ENCODE data around the gene NEUROD2. TPM values are rescaled to one million over a fixed set of nuclear protein-coding genes. Genes with fewer than 3 reads are reported as not detected.

The NEUROD2 gene
- total and polyA plus RNA-seq, 7 experiments from 2014 or later: not detected

GRCh38 chr17:39608142-39608981 lies 642 bp upstream of the NEUROD2 start:
- intact Hi-C loops (cut with micrococcal nuclease): no loop called here
- ATAC-seq (no peak), DNase-seq (no peak)
- Histone ChIP-seq H3K36me3 (ENCODE audit: control insufficient read depth in 2 of 3, insufficient read depth in 3 of 3, low read length in 3 of 3) (no peaks in the 10 kb centered on the region), H3K27ac (ENCODE audit: low read depth, low read length) (no peak overlapping the region), H3K9me3 (ENCODE audit: control insufficient read depth in 2 of 3, low read length in 3 of 3) (no peaks in the 10 kb centered on the region), H3K4me3 (ENCODE audit: low read length) (no peak overlapping the region), H3K27me3 (ENCODE audit: control insufficient read depth in 2 of 2, insufficient read depth in 2 of 2, low read length in 2 of 2) (peaks cover 5 to 24% of the 10 kb centered on the region in 2 donors), H3K4me1 (ENCODE audit: control insufficient read depth in 2 of 2, insufficient read depth in 2 of 2, low read length in 2 of 2) (peaks cover 14 to 37% of the 10 kb centered on the region in 2 donors)
- Mint-ChIP-seq H3K4me3 (peak overlapping the region in 1 of 10 donors; percentile 71), H3K36me3 (no peaks in the 10 kb centered on the region), H3K9me3 (peaks cover 0 to 2% (median 0%) of the 10 kb centered on the region in 11 donors), H3K27me3 (peaks cover 20 to 69% (median 32%) of the 10 kb centered on the region in 5 donors), H3K4me1 (peaks cover 4 to 26% (median 14%) of the 10 kb centered on the region in 7 donors), H3K27ac (peak overlapping the region in 1 of 9 donors; percentile 46)
- ChIA-PET POLR2A (no interaction called here), CTCF (no interaction called here)

- H3K27me3 ChIP-seq (ENCODE audit: control insufficient read depth in 2 of 2, insufficient read depth in 2 of 2, low read length in 2 of 2): peaks cover 8 to 30% of the 10 kb centered on the region in 2 donors
- no peak overlapping the region for H3K27ac ChIP-seq (ENCODE audit: low read depth, low read length)
- H3K4me1 ChIP-seq (ENCODE audit: control insufficient read depth in 2 of 2, insufficient read depth in 2 of 2, low read length in 2 of 2): peaks cover 14 to 37% of the 10 kb centered on the region in 2 donors
- Mint-ChIP-seq H3K4me3 (peak overlapping the region in 3 of 10 donors; percentile 30 to 71 (median 43)), H3K27ac (peak overlapping the region in 1 of 9 donors; percentile 23), H3K36me3 (no peaks in the 10 kb centered on the region), H3K9me3 (peaks cover 0 to 2% (median 0%) of the 10 kb centered on the region in 11 donors), H3K4me1 (peaks cover 0 to 30% (median 17%) of the 10 kb centered on the region in 7 donors), H3K27me3 (peaks cover 31 to 75% (median 37%) of the 10 kb centered on the region in 5 donors)
- H3K36me3 ChIP-seq (ENCODE audit: control insufficient read depth in 2 of 3, insufficient read depth in 3 of 3, low read length in 3 of 3): no peaks in the 10 kb centered on the region
- H3K4me3 ChIP-seq (ENCODE audit: low read length): no peak overlapping the region
- ChIA-PET POLR2A (interaction anchor here (0.6 kb wide), 1 partner anchor 19 kb away, joined by 3 read pairs; the partner anchor contains the start of gene PPP1R1B), CTCF (no interaction called here)
- no peak for ATAC-seq
- DNase-seq: no peak
- H3K9me3 ChIP-seq (ENCODE audit: control insufficient read depth in 2 of 3, low read length in 3 of 3): no peaks in the 10 kb centered on the region
- intact Hi-C loops (cut with micrococcal nuclease): no loop called here
Measured at GRCh38 chr17:39607057-39607850, 466 bp downstream of the NEUROD2 start.

DNA sequence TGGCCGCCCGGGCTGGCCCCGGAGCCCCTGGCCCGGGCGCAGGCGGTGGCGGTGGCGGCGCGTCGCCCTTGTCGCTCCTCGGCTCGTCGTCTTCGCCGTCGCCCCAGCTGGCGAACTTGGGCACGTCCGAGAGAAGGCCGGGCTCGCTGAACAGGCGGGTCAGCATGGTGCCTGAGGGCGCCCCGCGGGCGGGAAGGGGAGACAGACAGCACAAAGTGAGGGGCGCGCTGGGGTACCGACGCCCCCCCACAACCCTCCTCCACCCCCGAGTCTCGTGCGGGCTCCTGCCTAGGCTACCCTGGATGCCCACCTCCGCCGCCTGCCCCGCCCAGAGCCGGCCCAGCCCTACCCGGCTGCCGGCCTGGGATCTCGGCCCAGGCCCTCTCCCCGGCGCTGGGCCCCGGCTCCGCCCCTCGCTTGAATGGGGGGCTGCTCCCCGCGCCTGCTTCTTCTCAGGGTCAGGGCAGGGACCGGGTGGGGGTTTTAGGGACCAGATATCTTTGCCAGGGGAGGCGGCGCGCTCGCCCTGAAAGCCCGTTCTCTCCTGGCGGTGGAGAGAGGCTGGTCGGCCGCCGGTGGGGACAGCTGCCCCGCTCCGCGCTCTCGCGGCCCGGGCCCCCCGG lies 1.2 kb downstream of the NEUROD2 start:
- Histone ChIP-seq H3K4me1 (ENCODE audit: control insufficient read depth in 2 of 2, insufficient read depth in 2 of 2, low read length in 2 of 2) (peaks cover 14 to 37% of the 10 kb centered on the region in 2 donors), H3K4me3 (ENCODE audit: low read length) (no peak overlapping the region), H3K27me3 (ENCODE audit: control insufficient read depth in 2 of 2, insufficient read depth in 2 of 2, low read length in 2 of 2) (peaks cover 12 to 36% of the 10 kb centered on the region in 2 donors), H3K36me3 (ENCODE audit: control insufficient read depth in 2 of 3, insufficient read depth in 3 of 3, low read length in 3 of 3) (no peaks in the 10 kb centered on the region), H3K9me3 (ENCODE audit: control insufficient read depth in 2 of 3, low read length in 3 of 3) (no peaks in the 10 kb centered on the region), H3K27ac (ENCODE audit: low read depth, low read length) (no peak overlapping the region)
- no peak for ATAC-seq
- Mint-ChIP-seq H3K36me3 (no peaks in the 10 kb centered on the region), H3K4me3 (peak overlapping the region in 3 of 10 donors; percentile 43 to 71 (median 61)), H3K4me1 (peaks cover 0 to 30% (median 17%) of the 10 kb centered on the region in 7 donors), H3K27me3 (peaks cover 38 to 82% (median 44%) of the 10 kb centered on the region in 5 donors), H3K9me3 (peaks cover 0 to 2% (median 0%) of the 10 kb centered on the region in 11 donors), H3K27ac (peak overlapping the region in 1 of 9 donors; percentile 46)
- intact Hi-C loops (cut with micrococcal nuclease): no loop called here
- DNase-seq: no peak
- POLR2A ChIA-PET: interaction anchor here (0.6 to 1.0 kb wide), 3 partner anchors 9 to 20 kb away, joined by 3 read pairs; partner anchors contain the start of gene PPP1R1B
- CTCF ChIA-PET: no interaction called here

- Histone ChIP-seq H3K27me3 (ENCODE audit: control insufficient read depth in 2 of 2, insufficient read depth in 2 of 2, low read length in 2 of 2) (peaks cover 16 to 38% of the 10 kb centered on the region in 2 donors), H3K27ac (ENCODE audit: low read depth, low read length) (no peak overlapping the region), H3K4me1 (ENCODE audit: control insufficient read depth in 2 of 2, insufficient read depth in 2 of 2, low read length in 2 of 2) (peaks cover 14 to 37% of the 10 kb centered on the region in 2 donors), H3K9me3 (ENCODE audit: control insufficient read depth in 2 of 3, low read length in 3 of 3) (no peaks in the 10 kb centered on the region), H3K36me3 (ENCODE audit: control insufficient read depth in 2 of 3, insufficient read depth in 3 of 3, low read length in 3 of 3) (no peaks in the 10 kb centered on the region), H3K4me3 (ENCODE audit: low read length) (no peak overlapping the region)
- POLR2A ChIA-PET: interaction anchor here (1.0 kb wide), 2 partner anchors 9 to 10 kb away, joined by 3 read pairs; no protein-coding TSS in a partner anchor
- CTCF ChIA-PET: interaction anchor here (0.7 kb wide), 1 partner anchor 820 kb away, joined by 3 read pairs; no protein-coding TSS in a partner anchor
- Mint-ChIP-seq H3K4me3 (peak overlapping the region in 9 of 10 donors; percentile 18 to 75 (median 58)), H3K4me1 (peaks cover 0 to 30% (median 17%) of the 10 kb centered on the region in 7 donors), H3K27me3 (peaks cover 46 to 83% (median 52%) of the 10 kb centered on the region in 5 donors), H3K36me3 (no peaks in the 10 kb centered on the region), H3K27ac (peak overlapping the region in 1 of 9 donors; percentile 55), H3K9me3 (peaks cover 0 to 2% (median 0%) of the 10 kb centered on the region in 11 donors)
- intact Hi-C loops (cut with micrococcal nuclease): no loop called here
- ATAC-seq (peak; percentile 20), DNase-seq (peak in 1 of 9 donors; percentile 37)
Measured at GRCh38 chr17:39605492-39606433, 2.0 kb downstream of the NEUROD2 start.

GRCh38 chr17:39604911-39605491 lies 2.7 kb downstream of the NEUROD2 start:
- Histone ChIP-seq H3K9me3 (ENCODE audit: control insufficient read depth in 2 of 3, low read length in 3 of 3) (no peaks in the 10 kb centered on the region), H3K36me3 (ENCODE audit: control insufficient read depth in 2 of 3, insufficient read depth in 3 of 3, low read length in 3 of 3) (no peaks in the 10 kb centered on the region), H3K27me3 (ENCODE audit: control insufficient read depth in 2 of 2, insufficient read depth in 2 of 2, low read length in 2 of 2) (peaks cover 21 to 45% of the 10 kb centered on the region in 2 donors), H3K27ac (ENCODE audit: low read depth, low read length) (no peak overlapping the region), H3K4me3 (ENCODE audit: low read length) (no peak overlapping the region), H3K4me1 (ENCODE audit: control insufficient read depth in 2 of 2, insufficient read depth in 2 of 2, low read length in 2 of 2) (peaks cover 14 to 39% of the 10 kb centered on the region in 2 donors)
- H3K9me3 Mint-ChIP-seq: peaks cover 0 to 2% (median 0%) of the 10 kb centered on the region in 11 donors
- H3K4me1 Mint-ChIP-seq: peaks cover 0 to 31% (median 18%) of the 10 kb centered on the region in 7 donors
- POLR2A ChIA-PET: interaction anchor here (1.0 kb wide), 1 partner anchor 9 kb away, joined by 3 read pairs; no protein-coding TSS in a partner anchor
- peaks cover 53 to 85% (median 60%) of the 10 kb centered on the region in 5 donors for H3K27me3 Mint-ChIP-seq
- H3K36me3 Mint-ChIP-seq: no peaks in the 10 kb centered on the region
- CTCF ChIA-PET: no interaction called here
- H3K4me3 Mint-ChIP-seq: peak overlapping the region in 9 of 10 donors; percentile 14 to 75 (median 58)
- ATAC-seq: no peak
- H3K27ac Mint-ChIP-seq: peak overlapping the region in 1 of 9 donors; percentile 52
- intact Hi-C loops (cut with micrococcal nuclease): no loop called here
- DNase-seq: no peak

All from naive thymus-derived CD4-positive, alpha-beta T cell (primary cell).